Mucosa of descending colon (tissue), 3 donors: Measurements from ENCODE around the gene SLC37A2. TPM values are rescaled to one million over a fixed set of nuclear protein-coding genes. Genes with fewer than 3 reads are reported as not detected.

Experiments
- ATAC-seq: fragments of 200-7000 bp; cut with Tn5 transposase; one replicate; pipeline ENCODE4 v1.9.1; 2020; ENCODE audit warnings: mild to moderate bottlenecking, moderate library complexity
- DNase-seq, 3 donors: peaks; one replicate each; pipeline ENCODE4 v3.0.0-alpha.2; 2020
- H3K36me3 ChIP-seq: fragments of 200-600 bp; one replicate; pipeline ENCODE4 v1.8.0; 2021; ENCODE audit warnings: low read depth, mild to moderate bottlenecking
- H3K4me1 ChIP-seq: fragments of 200-600 bp; one replicate; pipeline ENCODE4 v1.8.0; 2021; ENCODE audit warnings: low read depth, mild to moderate bottlenecking
- H3K4me3 ChIP-seq: fragments of 200-600 bp; one replicate; pipeline ENCODE4 v1.8.0; 2021; ENCODE audit warnings: mild to moderate bottlenecking
- H3K9me3 ChIP-seq: fragments of 200-600 bp; one replicate; pipeline ENCODE4 v1.8.0; 2021; ENCODE audit warnings: mild to moderate bottlenecking
- CTCF ChIP-seq: fragments of 200-600 bp; IDR thresholded peaks from one replicate; pipeline ENCODE4 v1.8.0; 2022; ENCODE audit warnings: antibody characterized with exemption, mild to moderate bottlenecking
- intact Hi-C, 2 donors: fragments of 100-400 bp; cut with DNase I in 1 of 2; cut with micrococcal nuclease in 1 of 2; formaldehyde crosslinking; loops; one replicate each; pipeline versions ENCODE4 v1.11.0 to v1.11.1; 2022; cut with DNase I, micrococcal nuclease
- total RNA-seq, 3 donors: library from RNA; stranded (reverse); fragmentation: NEBNext Ultra II Directional in 2 of 3; extraction: Animal tissue kit (Norgen Biotek cat#: 25700) in 2 of 3; gene quantifications; one replicate each; pipeline versions ENCODE4 v1.2.1 to v1.2.4, GENCODE V29; 2021 to 2023
- donor health status: DM: no; HTN: no; CAD: no; lungs with moderate emphysema.
- donor health status: DM: no; HTN: no; CAD: no.
- donor health status: DM: no; HTN: yes; CAD: no.

SLC37A2 gene
- total RNA-seq, 3 donors from 2014 or later, result 4.3 to 10.5 (median 6.2) TPM

- DNase-seq, result no peak
- Histone ChIP-seq H3K9me3 (no peaks in the 10 kb centered on the region), H3K4me1 (peaks cover 4% of the 10 kb centered on the region), H3K4me3 (no peak overlapping the region), H3K36me3 (no peaks in the 10 kb centered on the region)
- TF ChIP-seq CTCF, result no peak
- intact Hi-C loops, result no loop called here
- no peak for ATAC-seq
Measured at GRCh38 chr11:125075242-125075625, 12.1 kb downstream of the SLC37A2 start.

- no peak for ATAC-seq
Measured at GRCh38 chr11:125075900-125076317, 12.8 kb downstream of the SLC37A2 start.

GRCh38 chr11:125076378-125076945 is 13.4 kb downstream of the SLC37A2 start:
- DNase-seq (no peak), ATAC-seq (no peak)
- intact Hi-C loops, result no loop called here
- no peak overlapping the region for H3K4me3 ChIP-seq
- peaks cover 1% of the 10 kb centered on the region for H3K4me1 ChIP-seq
- H3K9me3 ChIP-seq, result no peaks in the 10 kb centered on the region
- H3K36me3 ChIP-seq, result no peaks in the 10 kb centered on the region
- no peak for TF ChIP-seq CTCF

More at GRCh38 chr11:125075900-125076317, 12.8 kb downstream of the SLC37A2 start:
- Histone ChIP-seq H3K4me1 (peaks cover 4% of the 10 kb centered on the region), H3K36me3 (no peaks in the 10 kb centered on the region), H3K4me3 (no peak overlapping the region), H3K9me3 (no peaks in the 10 kb centered on the region)
- TF ChIP-seq CTCF, result no peak
- no peak for DNase-seq
- intact Hi-C loops, result no loop called here

- Histone ChIP-seq H3K4me3 (no peak overlapping the region), H3K4me1 (no peaks in the 10 kb centered on the region), H3K36me3 (no peaks in the 10 kb centered on the region), H3K9me3 (no peaks in the 10 kb centered on the region)
- no peak for TF ChIP-seq CTCF
- intact Hi-C loops, result no loop called here
- ATAC-seq, result no peak
- no peak for DNase-seq
Measured at GRCh38 chr11:125078016-125078415, 14.9 kb downstream of the SLC37A2 start.

- DNase-seq (no peak), ATAC-seq (no peak)
- no peak for TF ChIP-seq CTCF
- no peaks in the 10 kb centered on the region for H3K9me3 ChIP-seq
- no peaks in the 10 kb centered on the region for H3K36me3 ChIP-seq
- H3K4me3 ChIP-seq, result no peak overlapping the region
- H3K4me1 ChIP-seq, result no peaks in the 10 kb centered on the region
- intact Hi-C loops, result no loop called here
Measured at GRCh38 chr11:125078516-125079140, 15.5 kb downstream of the SLC37A2 start.
